H9 (cell line): ENCODE measurements around the gene ZNF385D. TPM values are rescaled to one million over a fixed set of nuclear protein-coding genes. Genes with fewer than 3 reads are reported as not detected.

Experiments used
- DNase-seq: peaks from one replicate; pipeline ENCODE4 v3.0.0-alpha.2; 2017
- H2AFZ ChIP-seq: one replicate; pipeline ENCODE4 v1.6.1; 2013; ENCODE audit warnings: mild to moderate bottlenecking, low read length, control low read depth, moderate library complexity
- H2AK5ac ChIP-seq: 2 replicates; pipeline ENCODE4 v1.6.1; 2013; ENCODE audit warnings: low read length, control low read depth, mixed read lengths; ENCODE audit not compliant: insufficient read length
- H2BK120ac ChIP-seq: one replicate; pipeline ENCODE4 v1.6.1; 2013; ENCODE audit warnings: low read depth, mild to moderate bottlenecking, low read length, control low read depth, inconsistent platforms; ENCODE audit not compliant: poor library complexity, severe bottlenecking
- H2BK12ac ChIP-seq: 2 replicates; pipeline ENCODE4 v1.6.1; 2013; ENCODE audit warnings: low read length, control low read depth, mixed read lengths, low read depth; ENCODE audit not compliant: insufficient read length
- H2BK15ac ChIP-seq: 2 replicates; pipeline ENCODE4 v1.6.1; 2013; ENCODE audit warnings: low read depth, low read length, control low read depth
- H2BK20ac ChIP-seq: one replicate; pipeline ENCODE4 v1.6.1; 2013; ENCODE audit warnings: low read depth, mild to moderate bottlenecking, low read length, control low read depth, inconsistent platforms; ENCODE audit not compliant: poor library complexity, severe bottlenecking
- H2BK5ac ChIP-seq: 2 replicates; pipeline ENCODE4 v1.6.1; 2013; ENCODE audit warnings: low read length, control low read depth, mixed read lengths; ENCODE audit not compliant: insufficient read length
- H3K14ac ChIP-seq: 2 replicates; pipeline ENCODE4 v1.6.1; 2013; ENCODE audit warnings: low read length, control low read depth; ENCODE audit not compliant: insufficient read depth
- H3K18ac ChIP-seq: 2 replicates; pipeline ENCODE4 v1.6.1; 2013; ENCODE audit warnings: low read depth, mild to moderate bottlenecking, mixed read lengths, low read length, control low read depth; ENCODE audit not compliant: insufficient read length
- H3K23ac ChIP-seq: 2 replicates; pipeline ENCODE4 v1.6.1; 2013; ENCODE audit warnings: low read length, control low read depth, mixed read lengths, low read depth; ENCODE audit not compliant: insufficient read length
- H3K23me2 ChIP-seq: 2 replicates; pipeline ENCODE4 v1.6.1; 2013; ENCODE audit warnings: low read depth, mild to moderate bottlenecking, mixed read lengths, low read length, control low read depth; ENCODE audit not compliant: insufficient read length, poor library complexity, severe bottlenecking
- H3K27ac ChIP-seq: 2 replicates; pipeline ENCODE4 v1.5.1; 2013; ENCODE audit warnings: low read length, control low read depth, mixed read lengths, low read depth; ENCODE audit not compliant: insufficient read length
- H3K27me3 ChIP-seq: 2 replicates; pipeline ENCODE4 v1.6.1; 2013; ENCODE audit warnings: low read length, control low read depth, inconsistent platforms; ENCODE audit not compliant: insufficient read depth
- H3K4ac ChIP-seq: 2 replicates; pipeline ENCODE4 v1.6.1; 2013; ENCODE audit warnings: low read depth, mild to moderate bottlenecking, control low read depth, inconsistent platforms, low read length, moderate library complexity
- H3K4me1 ChIP-seq: 2 replicates; pipeline ENCODE4 v1.6.1; 2013; ENCODE audit warnings: low read length, control low read depth, inconsistent platforms; ENCODE audit not compliant: insufficient read depth
- H3K4me2 ChIP-seq: 2 replicates; pipeline ENCODE4 v1.6.1; 2013; ENCODE audit warnings: low read length, control low read depth, mixed read lengths; ENCODE audit not compliant: insufficient read length, insufficient read depth
- H3K56ac ChIP-seq: 2 replicates; pipeline ENCODE4 v1.6.1; 2013; ENCODE audit warnings: low read depth, mild to moderate bottlenecking, mixed read lengths, low read length, control low read depth; ENCODE audit not compliant: insufficient read length
- H3K79me1 ChIP-seq: 2 replicates; pipeline ENCODE4 v1.6.1; 2013; ENCODE audit warnings: low read depth, mild to moderate bottlenecking, moderate library complexity, low read length, control low read depth, inconsistent platforms; ENCODE audit not compliant: insufficient read depth, poor library complexity, severe bottlenecking
- H3K79me2 ChIP-seq: 2 replicates; pipeline ENCODE4 v1.6.1; 2013; ENCODE audit warnings: low read length, control low read depth, inconsistent platforms; ENCODE audit not compliant: insufficient read depth
- H3K9ac ChIP-seq: 2 replicates; pipeline ENCODE4 v1.6.1; 2013; ENCODE audit warnings: low read length, control low read depth, mixed read lengths; ENCODE audit not compliant: insufficient read length; ENCODE audit errors: extremely low read depth
- H3K9me3 ChIP-seq: one replicate; pipeline ENCODE4 v1.6.1; 2013; ENCODE audit warnings: low read depth, low read length, inconsistent platforms; ENCODE audit not compliant: control insufficient read depth
- H3T11ph ChIP-seq: one replicate; pipeline ENCODE4 v1.6.1; 2013; ENCODE audit warnings: mild to moderate bottlenecking, low read length, control low read depth, inconsistent platforms
- H4K20me1 ChIP-seq: one replicate; pipeline ENCODE4 v1.6.1; 2013; ENCODE audit not compliant: control insufficient read depth, insufficient read length, insufficient read depth
- H4K5ac ChIP-seq: 2 replicates; pipeline ENCODE4 v1.6.1; 2013; ENCODE audit warnings: low read depth, mild to moderate bottlenecking, mixed read lengths, low read length, control low read depth; ENCODE audit not compliant: insufficient read length
- H4K8ac ChIP-seq: replicated peaks from 2 replicates; pipeline ENCODE4 v1.6.1; 2013; ENCODE audit warnings: low read length, control low read depth, mixed read lengths, low read depth; ENCODE audit not compliant: insufficient read length
- H4K91ac ChIP-seq: 2 replicates; pipeline ENCODE4 v1.6.1; 2013; ENCODE audit warnings: low read depth, mild to moderate bottlenecking, moderate library complexity, mixed read lengths, low read length, control low read depth; ENCODE audit not compliant: insufficient read length
- H3K27ac Mint-ChIP-seq, 3 experiments: 2 replicates in 2 of 3; 3 replicates in 1 of 3; pipeline ENCODE4 v1.8.0; 2020 to 2021; ENCODE audit warnings: mixed read lengths in 3 of 3, mild to moderate bottlenecking in 1 of 3, moderate library complexity in 1 of 3
- H3K27me3 Mint-ChIP-seq: 2 replicates; pipeline ENCODE4 v1.8.0; 2021; ENCODE audit warnings: low read depth, mild to moderate bottlenecking, moderate library complexity, mixed read lengths
- H3K36me3 Mint-ChIP-seq, 3 experiments: 2 replicates in 2 of 3; 3 replicates in 1 of 3; pipeline ENCODE4 v1.8.0; 2020 to 2021; ENCODE audit warnings: low read depth in 3 of 3, mixed read lengths in 3 of 3; ENCODE audit not compliant: insufficient read depth in 1 of 3
- H3K4me1 Mint-ChIP-seq, 2 experiments: 2 replicates each; pipeline ENCODE4 v1.8.0; 2020; ENCODE audit warnings: mixed read lengths in 2 of 2
- H3K4me3 Mint-ChIP-seq, 2 experiments: 2 replicates in 1 of 2; 3 replicates in 1 of 2; pipeline ENCODE4 v1.8.0; 2020 to 2021; ENCODE audit warnings: mild to moderate bottlenecking in 2 of 2, mixed read lengths in 2 of 2, moderate library complexity in 1 of 2
- H3K9me3 Mint-ChIP-seq, 2 experiments: 2 replicates in 1 of 2; 3 replicates in 1 of 2; pipeline ENCODE4 v1.8.0; 2020; ENCODE audit warnings: mild to moderate bottlenecking in 2 of 2, mixed read lengths in 2 of 2, moderate library complexity in 1 of 2
- WGBS: extraction: QIAGEN DNeasy Blood & Tissue Kit; methylation state at CpG from one replicate; pipeline ENCODE4 v1.1.7; 2013; ENCODE audit warnings: missing lambda C conversion rate, low lambda C conversion rate, mixed read lengths; ENCODE audit not compliant: insufficient read length; ENCODE audit errors: extremely low coverage; 5-methylcytosine and 5-hydroxymethylcytosine counted together
- total RNA-seq: library from RNA; stranded (reverse); gene quantifications from 2 replicates; pipeline ENCODE4 v1.2.1, GENCODE V29; 2021
- TF ChIP-seq, protein P1 (sequence below): fragments of 200-600 bp; sonication (generic); conservative IDR thresholded peaks from 3 replicates; pipeline ENCODE4 v1.8.0; 2021; ENCODE audit warnings: antibody characterized with exemption, mild to moderate bottlenecking

Gene ZNF385D
- total RNA-seq, 1 experiment from 2014 or later, result 1.5 TPM

GRCh38 chr3:21526461-21526860 is 224.5 kb downstream of the ZNF385D start:
- Histone ChIP-seq H2BK120ac (no peak overlapping the region), H3K79me2 (no peaks in the 10 kb centered on the region), H3K14ac (no peak overlapping the region), H4K8ac (no peak overlapping the region), H3K79me1 (no peaks in the 10 kb centered on the region), H3K27me3 (no peaks in the 10 kb centered on the region), H3K23me2 (no peaks in the 10 kb centered on the region), H3K9me3 (no peaks in the 10 kb centered on the region), H2AFZ (no peak overlapping the region), H3K4me1 (no peaks in the 10 kb centered on the region), H2BK15ac (no peak overlapping the region), H2BK5ac (no peak overlapping the region), H3K18ac (no peak overlapping the region), H4K5ac (no peak overlapping the region), H3K9ac (no peak overlapping the region), H3K4me2 (no peak overlapping the region), H4K20me1 (no peaks in the 10 kb centered on the region), H3K56ac (no peak overlapping the region), H3K4ac (no peak overlapping the region), H4K91ac (no peak overlapping the region), H2BK12ac (no peak overlapping the region), H2BK20ac (no peak overlapping the region), H3K27ac (no peak overlapping the region), H2AK5ac (no peak overlapping the region), H3K23ac (no peak overlapping the region), H3T11ph (no peak overlapping the region)
- no CpG with 5 or more reads among the region's 4 CpGs for WGBS
- Mint-ChIP-seq H3K9me3 (no peaks in the 10 kb centered on the region), H3K4me3 (no peak overlapping the region), H3K27me3 (no peaks in the 10 kb centered on the region), H3K4me1 (0 out of 4 replicates have a peak, but pooled peaks cover 0 to 5% of the 10 kb centered on the region in 2 experiments), H3K27ac (no peak overlapping the region), H3K36me3 (no peaks in the 10 kb centered on the region)
- DNase-seq, result no peak
- TF ChIP-seq, protein P1, sequence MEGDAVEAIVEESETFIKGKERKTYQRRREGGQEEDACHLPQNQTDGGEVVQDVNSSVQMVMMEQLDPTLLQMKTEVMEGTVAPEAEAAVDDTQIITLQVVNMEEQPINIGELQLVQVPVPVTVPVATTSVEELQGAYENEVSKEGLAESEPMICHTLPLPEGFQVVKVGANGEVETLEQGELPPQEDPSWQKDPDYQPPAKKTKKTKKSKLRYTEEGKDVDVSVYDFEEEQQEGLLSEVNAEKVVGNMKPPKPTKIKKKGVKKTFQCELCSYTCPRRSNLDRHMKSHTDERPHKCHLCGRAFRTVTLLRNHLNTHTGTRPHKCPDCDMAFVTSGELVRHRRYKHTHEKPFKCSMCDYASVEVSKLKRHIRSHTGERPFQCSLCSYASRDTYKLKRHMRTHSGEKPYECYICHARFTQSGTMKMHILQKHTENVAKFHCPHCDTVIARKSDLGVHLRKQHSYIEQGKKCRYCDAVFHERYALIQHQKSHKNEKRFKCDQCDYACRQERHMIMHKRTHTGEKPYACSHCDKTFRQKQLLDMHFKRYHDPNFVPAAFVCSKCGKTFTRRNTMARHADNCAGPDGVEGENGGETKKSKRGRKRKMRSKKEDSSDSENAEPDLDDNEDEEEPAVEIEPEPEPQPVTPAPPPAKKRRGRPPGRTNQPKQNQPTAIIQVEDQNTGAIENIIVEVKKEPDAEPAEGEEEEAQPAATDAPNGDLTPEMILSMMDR, result no peak
